ENCODE data around the gene LCOR. TPM values are rescaled to one million over a fixed set of nuclear protein-coding genes. Genes with fewer than 3 reads are reported as not detected.
A peak's percentile ranks its signal among the peaks of the same experiment; 100 is the strongest.

LCOR gene
- total and polyA plus RNA-seq, 4 experiments from 2014 or later: 15.0 to 44.9 (median 32.6) TPM

- Mint-ChIP-seq H3K27me3 (no peaks in the 10 kb centered on the region), H3K4me1 (peaks cover 3 to 10% (median 4%) of the 10 kb centered on the region in 4 donors), H3K9me3 (peaks cover 0 to 8% (median 3%) of the 10 kb centered on the region in 8 donors), H3K27ac (no peak overlapping the region), H3K36me3 (no peaks in the 10 kb centered on the region), H3K4me3 (no peak overlapping the region)
- Histone ChIP-seq H3K27me3 (ENCODE audit: insufficient read depth, low read length) (no peaks in the 10 kb centered on the region), H3K9me3 (ENCODE audit: control insufficient read depth in 1 of 2, low read length in 2 of 2) (no peaks in the 10 kb centered on the region), H3K4me3 (ENCODE audit: low read length in 2 of 2) (no peak overlapping the region), H3K36me3 (ENCODE audit: insufficient read depth, low read length) (no peaks in the 10 kb centered on the region), H3K4me1 (ENCODE audit: insufficient read depth, low read length) (no peaks in the 10 kb centered on the region), H3K27ac (ENCODE audit: low read depth, low read length) (no peak overlapping the region)
- POLR2A ChIA-PET (ENCODE audit: partially characterized antibody): no interaction called here
- no peak for DNase-seq
- CTCF ChIA-PET (ENCODE audit: partially characterized antibody): interaction anchor here (0.8 to 2.3 kb wide), 3 partner anchors 12 to 59 kb away, joined by 3 to 9 read pairs (median 3); no protein-coding TSS in a partner anchor
- intact Hi-C loops (cut with micrococcal nuclease): no loop called here
These were observed 181.5 kb downstream of the LCOR start for GRCh38 chr10:97013568-97013967.

DNA sequence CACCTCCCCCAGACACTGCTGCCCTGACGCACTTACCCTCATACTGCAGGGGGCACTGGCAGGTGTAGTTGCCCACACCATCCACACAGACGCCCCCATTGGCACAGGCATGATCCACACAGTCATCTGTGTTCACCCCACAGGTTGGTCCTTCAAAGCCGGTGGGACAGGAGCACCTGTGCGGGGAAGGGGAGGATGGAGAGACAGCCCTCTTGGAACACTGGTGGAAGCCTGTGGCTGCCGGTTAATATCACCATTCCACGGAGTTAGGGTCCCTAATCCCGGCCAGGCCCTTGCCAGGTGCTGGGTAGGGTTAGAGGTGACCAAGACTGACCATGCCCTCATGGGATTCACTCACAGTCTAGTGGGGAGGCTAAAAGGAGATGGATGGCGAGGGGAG lies 181.9 kb downstream of the LCOR start:
- no peaks in the 10 kb centered on the region for H3K36me3 Mint-ChIP-seq
- ChIA-PET CTCF (ENCODE audit: partially characterized antibody) (interaction anchor here (1.1 to 2.3 kb wide), 2 partner anchors 11 to 24 kb away, joined by 3 to 9 read pairs; no protein-coding TSS in a partner anchor), POLR2A (ENCODE audit: partially characterized antibody) (no interaction called here)
- H3K9me3 Mint-ChIP-seq: peaks cover 0 to 6% (median 3%) of the 10 kb centered on the region in 8 donors
- no peak overlapping the region for H3K27ac ChIP-seq (ENCODE audit: low read depth, low read length)
- peaks cover 3 to 10% (median 4%) of the 10 kb centered on the region in 4 donors for H3K4me1 Mint-ChIP-seq
- H3K27me3 ChIP-seq (ENCODE audit: insufficient read depth, low read length): no peaks in the 10 kb centered on the region
- intact Hi-C loops (cut with micrococcal nuclease): no loop called here
- DNase-seq: no peak
- no peak overlapping the region for H3K27ac Mint-ChIP-seq
- no peak overlapping the region for H3K4me3 ChIP-seq (ENCODE audit: low read length in 2 of 2)
- no peaks in the 10 kb centered on the region for H3K27me3 Mint-ChIP-seq
- H3K4me3 Mint-ChIP-seq: no peak overlapping the region
- H3K36me3 ChIP-seq (ENCODE audit: insufficient read depth, low read length): no peaks in the 10 kb centered on the region
- H3K4me1 ChIP-seq (ENCODE audit: insufficient read depth, low read length): no peaks in the 10 kb centered on the region
- no peaks in the 10 kb centered on the region for H3K9me3 ChIP-seq (ENCODE audit: control insufficient read depth in 1 of 2, low read length in 2 of 2)

DNA sequence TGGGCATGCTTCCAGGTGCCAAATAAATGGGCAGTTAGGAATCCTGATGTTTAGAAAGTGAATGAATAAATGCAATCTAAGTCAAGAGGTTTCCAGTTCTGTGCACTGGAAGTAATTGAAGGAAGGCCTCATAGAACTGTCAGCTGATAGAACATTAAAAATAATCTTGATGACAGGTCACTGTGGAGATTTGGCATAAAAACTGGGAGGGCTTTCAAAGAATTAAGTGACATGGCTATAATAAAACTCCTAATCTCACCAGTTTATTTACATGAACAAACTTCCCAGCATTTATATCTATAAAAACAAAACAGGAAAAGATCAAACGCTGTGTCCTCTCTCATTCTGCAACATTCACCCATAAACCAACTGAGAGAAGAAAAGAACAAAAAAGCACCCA lies 183.1 kb downstream of the LCOR start:
- H3K4me1 Mint-ChIP-seq: peaks cover 3 to 10% (median 4%) of the 10 kb centered on the region in 4 donors
- no peaks in the 10 kb centered on the region for H3K9me3 ChIP-seq (ENCODE audit: control insufficient read depth in 1 of 2, low read length in 2 of 2)
- CTCF ChIA-PET (ENCODE audit: partially characterized antibody): interaction anchor here (0.9 to 1.3 kb wide), 2 partner anchors 10 to 22 kb away, joined by 4 to 5 read pairs; no protein-coding TSS in a partner anchor
- DNase-seq: no peak
- H3K4me3 ChIP-seq (ENCODE audit: low read length in 2 of 2): no peak overlapping the region
- H3K27me3 Mint-ChIP-seq: no peaks in the 10 kb centered on the region
- POLR2A ChIA-PET (ENCODE audit: partially characterized antibody): no interaction called here
- peak overlapping the region in 1 of 7 donors; percentile 6 for H3K27ac Mint-ChIP-seq
- no peaks in the 10 kb centered on the region for H3K36me3 Mint-ChIP-seq
- H3K27me3 ChIP-seq (ENCODE audit: insufficient read depth, low read length): no peaks in the 10 kb centered on the region
- no peak overlapping the region for H3K4me3 Mint-ChIP-seq
- no peaks in the 10 kb centered on the region for H3K36me3 ChIP-seq (ENCODE audit: insufficient read depth, low read length)
- H3K9me3 Mint-ChIP-seq: no peaks in the 10 kb centered on the region
- no peaks in the 10 kb centered on the region for H3K4me1 ChIP-seq (ENCODE audit: insufficient read depth, low read length)
- H3K27ac ChIP-seq (ENCODE audit: low read depth, low read length): no peak overlapping the region
- intact Hi-C loops (cut with micrococcal nuclease): no loop called here

DNA sequence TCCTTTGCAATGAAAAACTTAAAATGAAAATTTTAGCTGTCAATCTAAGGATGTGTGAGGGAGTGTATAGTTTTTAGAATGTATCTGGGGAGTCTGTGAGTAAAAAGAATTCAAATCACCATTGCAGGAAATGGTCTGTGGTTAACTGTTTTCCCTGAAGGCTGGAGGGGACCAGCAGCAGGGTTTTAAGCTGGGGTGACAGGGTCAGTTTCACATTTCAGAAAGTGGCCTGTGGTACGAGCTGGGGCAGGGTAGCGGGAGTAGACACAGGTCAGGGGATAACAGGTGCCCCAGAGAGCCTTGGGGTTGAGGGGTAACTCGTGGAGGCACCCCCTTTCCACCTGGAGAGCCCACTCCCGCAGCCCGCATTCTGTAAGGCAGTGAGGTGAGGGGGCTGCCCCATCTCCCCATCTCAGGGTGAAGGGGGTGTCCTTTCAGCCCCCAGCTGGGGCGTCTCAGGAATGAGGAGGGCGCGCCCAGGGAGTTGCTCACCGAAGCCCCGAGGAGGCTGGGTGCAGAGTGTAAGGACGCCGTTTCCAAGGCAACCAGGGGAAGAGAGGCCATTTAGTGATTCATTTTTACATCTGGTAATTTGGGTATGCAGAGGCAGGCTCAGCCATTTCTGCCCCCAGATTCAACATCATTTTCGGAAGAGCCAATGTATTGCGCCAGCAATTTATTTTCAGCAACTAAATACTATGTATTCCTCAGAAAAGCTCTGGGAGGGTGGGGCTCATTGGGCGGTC lies 184.8 kb downstream of the LCOR start:
- no peaks in the 10 kb centered on the region for H3K27me3 ChIP-seq (ENCODE audit: insufficient read depth, low read length)
- no peak overlapping the region for H3K27ac ChIP-seq (ENCODE audit: low read depth, low read length)
- Mint-ChIP-seq H3K27me3 (no peaks in the 10 kb centered on the region), H3K9me3 (no peaks in the 10 kb centered on the region), H3K4me1 (peaks cover 3 to 10% (median 4%) of the 10 kb centered on the region in 4 donors), H3K36me3 (no peaks in the 10 kb centered on the region), H3K27ac (peak overlapping the region in 4 of 7 donors; percentile 53 to 83 (median 76)), H3K4me3 (peak overlapping the region in 2 of 8 donors; percentile 6 to 73)
- DNase-seq: no peak
- ChIA-PET CTCF (ENCODE audit: partially characterized antibody) (interaction anchor here (0.7 to 1.7 kb wide), 3 partner anchors 8 to 41 kb away, joined by 3 to 5 read pairs (median 5); no protein-coding TSS in a partner anchor), POLR2A (ENCODE audit: partially characterized antibody) (no interaction called here)
- no peaks in the 10 kb centered on the region for H3K4me1 ChIP-seq (ENCODE audit: insufficient read depth, low read length)
- no peaks in the 10 kb centered on the region for H3K9me3 ChIP-seq (ENCODE audit: control insufficient read depth in 1 of 2, low read length in 2 of 2)
- H3K4me3 ChIP-seq (ENCODE audit: low read length in 2 of 2): no peak overlapping the region
- H3K36me3 ChIP-seq (ENCODE audit: insufficient read depth, low read length): no peaks in the 10 kb centered on the region
- intact Hi-C loops (cut with micrococcal nuclease): no loop called here

DNA sequence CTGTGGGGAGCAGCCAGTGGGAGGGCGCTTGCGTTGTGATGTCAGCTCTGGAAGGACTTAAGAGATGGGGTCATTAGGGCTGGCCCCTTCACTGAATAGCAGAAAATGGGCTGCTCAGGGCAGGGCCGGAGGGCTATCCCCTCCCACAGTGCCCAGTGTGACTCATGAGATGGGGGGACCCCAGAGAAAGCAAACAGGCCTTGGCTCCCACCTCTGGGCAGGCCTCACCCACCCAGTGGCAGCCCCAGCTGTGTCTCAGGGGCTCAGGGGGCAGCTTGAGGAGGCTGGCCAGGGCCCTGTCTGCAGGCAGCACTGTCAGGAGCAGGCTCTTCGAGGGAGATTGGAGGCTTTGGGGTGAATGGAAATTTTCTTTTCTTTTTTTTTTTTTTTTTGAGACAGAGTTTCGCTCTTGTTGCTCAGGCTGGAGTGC lies 185.4 kb downstream of the LCOR start:
- H3K27ac Mint-ChIP-seq: no peak overlapping the region
- no peaks in the 10 kb centered on the region for H3K4me1 ChIP-seq (ENCODE audit: insufficient read depth, low read length)
- H3K27ac ChIP-seq (ENCODE audit: low read depth, low read length): no peak overlapping the region
- H3K9me3 ChIP-seq (ENCODE audit: control insufficient read depth in 1 of 2, low read length in 2 of 2): no peaks in the 10 kb centered on the region
- H3K9me3 Mint-ChIP-seq: no peaks in the 10 kb centered on the region
- H3K4me3 ChIP-seq (ENCODE audit: low read length in 2 of 2): no peak overlapping the region
- H3K4me1 Mint-ChIP-seq: peaks cover 3 to 10% (median 4%) of the 10 kb centered on the region in 4 donors
- ChIA-PET POLR2A (ENCODE audit: partially characterized antibody) (no interaction called here), CTCF (ENCODE audit: partially characterized antibody) (no interaction called here)
- H3K36me3 ChIP-seq (ENCODE audit: insufficient read depth, low read length): no peaks in the 10 kb centered on the region
- no peaks in the 10 kb centered on the region for H3K36me3 Mint-ChIP-seq
- DNase-seq: no peak
- no peak overlapping the region for H3K4me3 Mint-ChIP-seq
- no peaks in the 10 kb centered on the region for H3K27me3 ChIP-seq (ENCODE audit: insufficient read depth, low read length)
- H3K27me3 Mint-ChIP-seq: no peaks in the 10 kb centered on the region
- intact Hi-C loops (cut with micrococcal nuclease): no loop called here

GRCh38 chr10:97018251-97019212 lies 186.4 kb downstream of the LCOR start:
- H3K4me3 Mint-ChIP-seq: no peak overlapping the region
- Histone ChIP-seq H3K27me3 (ENCODE audit: insufficient read depth, low read length) (no peaks in the 10 kb centered on the region), H3K36me3 (ENCODE audit: insufficient read depth, low read length) (no peaks in the 10 kb centered on the region), H3K4me1 (ENCODE audit: insufficient read depth, low read length) (no peaks in the 10 kb centered on the region), H3K27ac (ENCODE audit: low read depth, low read length) (no peak overlapping the region), H3K4me3 (ENCODE audit: low read length in 2 of 2) (no peak overlapping the region), H3K9me3 (ENCODE audit: control insufficient read depth in 1 of 2, low read length in 2 of 2) (no peaks in the 10 kb centered on the region)
- ChIA-PET POLR2A (ENCODE audit: partially characterized antibody) (no interaction called here), CTCF (ENCODE audit: partially characterized antibody) (no interaction called here)
- H3K4me1 Mint-ChIP-seq: peaks cover 3 to 10% (median 4%) of the 10 kb centered on the region in 4 donors
- no peaks in the 10 kb centered on the region for H3K36me3 Mint-ChIP-seq
- intact Hi-C loops (cut with micrococcal nuclease): no loop called here
- no peaks in the 10 kb centered on the region for H3K9me3 Mint-ChIP-seq
- no peak overlapping the region for H3K27ac Mint-ChIP-seq
- H3K27me3 Mint-ChIP-seq: no peaks in the 10 kb centered on the region
- no peak for DNase-seq
